ENCODE data around the gene RDH12.

RDH12 gene

GRCh38 chr14:67746927-67747326, 45.2 kb downstream of the RDH12 start:
- ATAC-seq, result no peak
- no peak for TF ChIP-seq ZNF70 (CRISPR knock-in tag; IDR thresholded peaks at IDR 0.05)
- TF ChIP-seq ISL1 (CRISPR knock-in tag; IDR thresholded peaks at IDR 0.05), result no peak
- no peak for TF ChIP-seq ZC3H10 (CRISPR knock-in tag; IDR thresholded peaks at IDR 0.05)
- no peak for TF ChIP-seq CSDC2 (CRISPR knock-in tag; IDR thresholded peaks at IDR 0.05)
- no peak for TF ChIP-seq BACH2 (CRISPR knock-in tag; IDR thresholded peaks at IDR 0.05; ENCODE audit: borderline replicate concordance)
- no peak for TF ChIP-seq ARNTL (CRISPR knock-in tag; IDR thresholded peaks at IDR 0.05; ENCODE audit: borderline replicate concordance, low read depth)

GRCh38 chr14:67748312-67748711, 46.6 kb downstream of the RDH12 start:
- no peak for ATAC-seq
- TF ChIP-seq RARB (CRISPR knock-in tag; IDR thresholded peaks at IDR 0.05) (no peak), BACH2 (CRISPR knock-in tag; IDR thresholded peaks at IDR 0.05; ENCODE audit: borderline replicate concordance) (no peak), ZNF70 (CRISPR knock-in tag; IDR thresholded peaks at IDR 0.05) (no peak), ESRRG (CRISPR knock-in tag; IDR thresholded peaks at IDR 0.05) (no peak), SNAI2 (CRISPR knock-in tag; IDR thresholded peaks at IDR 0.05) (no peak), ISL1 (CRISPR knock-in tag; IDR thresholded peaks at IDR 0.05) (no peak), ZNF565 (CRISPR knock-in tag; conservative IDR thresholded peaks at IDR 0.05; ENCODE audit: low read depth) (no peak), CREB5 (CRISPR knock-in tag; IDR thresholded peaks at IDR 0.05; ENCODE audit: low read depth) (no peak), ARNTL (CRISPR knock-in tag; IDR thresholded peaks at IDR 0.05; ENCODE audit: borderline replicate concordance, low read depth) (no peak), CSRNP3 (CRISPR knock-in tag; IDR thresholded peaks at IDR 0.05) (no peak), PATZ1 (CRISPR knock-in tag; IDR thresholded peaks at IDR 0.05; ENCODE audit: borderline replicate concordance) (no peak), GLIS3 (CRISPR knock-in tag; IDR thresholded peaks at IDR 0.05) (no peak), CSDC2 (CRISPR knock-in tag; IDR thresholded peaks at IDR 0.05) (no peak), TCF4 (CRISPR knock-in tag; IDR thresholded peaks at IDR 0.05; ENCODE audit: borderline replicate concordance) (no peak)

GRCh38 chr14:67749341-67750084, 47.8 kb downstream of the RDH12 start:
- TF ChIP-seq ISL1 (CRISPR knock-in tag; IDR thresholded peaks at IDR 0.05) (0 out of 2 replicates have a peak, but pooled peaks have one; percentile 40), ZFP30 (CRISPR knock-in tag; IDR thresholded peaks at IDR 0.05) (no peak), TSHZ2 (CRISPR knock-in tag; IDR thresholded peaks at IDR 0.05) (no peak), ZNF565 (CRISPR knock-in tag; conservative IDR thresholded peaks at IDR 0.05; ENCODE audit: low read depth) (no peak), BACH2 (CRISPR knock-in tag; IDR thresholded peaks at IDR 0.05; ENCODE audit: borderline replicate concordance) (no peak), POU6F1 (CRISPR knock-in tag; IDR thresholded peaks at IDR 0.05; ENCODE audit: borderline replicate concordance, low read depth) (no peak), ZNF8 (CRISPR knock-in tag; IDR thresholded peaks at IDR 0.05) (no peak)
- peak; percentile 25 for ATAC-seq
